Skeletal muscle tissue (tissue), 4 donors: ENCODE results near the gene HS6ST3. TPM values are rescaled to one million over a fixed set of nuclear protein-coding genes. Genes with fewer than 3 reads are reported as not detected.

Experiments used
- H3K27ac ChIP-seq: one replicate; pipeline ENCODE4 v1.7.0; 2013; ENCODE audit warnings: mild to moderate bottlenecking, low read depth, low read length, inconsistent platforms
- H3K27me3 ChIP-seq, 3 donors: one replicate each; pipeline ENCODE4 v1.7.0; 2013; ENCODE audit warnings: low read length in 3 of 3; ENCODE audit not compliant: control insufficient read depth in 3 of 3, insufficient read depth in 3 of 3
- H3K36me3 ChIP-seq, 3 donors: one replicate each; pipeline ENCODE4 v1.7.0; 2013; ENCODE audit warnings: low read length in 3 of 3; ENCODE audit not compliant: control insufficient read depth in 3 of 3, insufficient read depth in 3 of 3
- H3K4me1 ChIP-seq, 3 donors: one replicate each; pipeline ENCODE4 v1.7.0; 2013; ENCODE audit warnings: low read length in 3 of 3, mild to moderate bottlenecking in 3 of 3; ENCODE audit not compliant: control insufficient read depth in 3 of 3, insufficient read depth in 3 of 3
- H3K4me3 ChIP-seq, 3 donors: one replicate each; pipeline ENCODE4 v1.7.0; 2013; ENCODE audit warnings: low read length in 3 of 3
- H3K9ac ChIP-seq, 3 donors: one replicate each; pipeline ENCODE4 v1.7.0; 2013; ENCODE audit warnings: low read length in 3 of 3, mild to moderate bottlenecking in 3 of 3, moderate library complexity in 2 of 3, low read depth in 1 of 3
- H3K9me3 ChIP-seq, 3 donors: one replicate each; pipeline ENCODE4 v1.7.0; 2013; ENCODE audit warnings: low read length in 3 of 3; ENCODE audit not compliant: control insufficient read depth in 3 of 3
- total RNA-seq: library from RNA; depleted of rRNA; stranded (reverse); fragments of >200 nt; gene quantifications from one replicate; pipeline ENCODE4 v1.2.3, GENCODE V29; 2014
- donor health status: Osteomylitis.

The HS6ST3 gene
- total RNA-seq, 1 donor from 2014 or later: 0.52 TPM

GRCh38 chr13:96342852-96343465 lies 253.1 kb downstream of the HS6ST3 start:
- no peak overlapping the region for H3K9ac ChIP-seq
- no peaks in the 10 kb centered on the region for H3K27me3 ChIP-seq
- no peak overlapping the region for H3K27ac ChIP-seq
- H3K36me3 ChIP-seq: no peaks in the 10 kb centered on the region
- no peaks in the 10 kb centered on the region for H3K9me3 ChIP-seq
- H3K4me1 ChIP-seq: no peaks in the 10 kb centered on the region
- H3K4me3 ChIP-seq: no peak overlapping the region

DNA sequence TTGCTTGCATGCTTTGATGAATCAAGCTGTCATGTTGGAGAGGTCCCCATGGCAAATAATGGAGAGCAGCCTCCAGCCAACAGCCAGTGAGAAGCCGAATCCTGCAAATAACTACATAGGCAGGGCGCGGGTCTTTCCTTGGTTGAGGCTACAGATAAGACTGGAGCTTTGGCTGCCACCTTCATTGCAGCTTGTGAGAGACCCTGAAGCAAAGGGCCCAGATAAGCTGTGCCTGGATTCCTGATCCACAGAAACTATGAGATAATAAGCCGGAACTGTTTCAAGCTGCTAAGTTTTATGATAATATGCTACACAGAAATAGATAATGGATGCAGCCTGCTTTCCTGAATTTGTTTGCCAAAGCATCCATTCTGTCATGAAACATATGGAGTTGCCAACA lies 257.0 kb downstream of the HS6ST3 start:
- no peak overlapping the region for H3K27ac ChIP-seq

GRCh38 chr13:96373597-96373996 lies 283.7 kb downstream of the HS6ST3 start:
- H3K4me1 ChIP-seq: no peaks in the 10 kb centered on the region
- H3K4me3 ChIP-seq: no peak overlapping the region
- no peak overlapping the region for H3K27ac ChIP-seq
- H3K36me3 ChIP-seq: no peaks in the 10 kb centered on the region
- no peaks in the 10 kb centered on the region for H3K9me3 ChIP-seq
- no peaks in the 10 kb centered on the region for H3K27me3 ChIP-seq
- no peak overlapping the region for H3K9ac ChIP-seq

More for the DNA sequence above, 257.0 kb downstream of the HS6ST3 start:
- no peaks in the 10 kb centered on the region for H3K27me3 ChIP-seq
- H3K4me1 ChIP-seq: no peaks in the 10 kb centered on the region
- H3K9ac ChIP-seq: no peak overlapping the region
- no peaks in the 10 kb centered on the region for H3K36me3 ChIP-seq
- H3K4me3 ChIP-seq: no peak overlapping the region
- no peaks in the 10 kb centered on the region for H3K9me3 ChIP-seq

- H3K4me3 ChIP-seq: no peak overlapping the region
- no peaks in the 10 kb centered on the region for H3K9me3 ChIP-seq
- H3K9ac ChIP-seq: no peak overlapping the region
- H3K27me3 ChIP-seq: no peaks in the 10 kb centered on the region
- H3K36me3 ChIP-seq: no peaks in the 10 kb centered on the region
- no peaks in the 10 kb centered on the region for H3K4me1 ChIP-seq
- H3K27ac ChIP-seq: no peak overlapping the region
Measured at GRCh38 chr13:96377835-96378234, 287.9 kb downstream of the HS6ST3 start.

GRCh38 chr13:96379967-96380366 lies 290.1 kb downstream of the HS6ST3 start:
- Histone ChIP-seq H3K4me3 (no peak overlapping the region), H3K9me3 (no peaks in the 10 kb centered on the region), H3K36me3 (no peaks in the 10 kb centered on the region), H3K27me3 (no peaks in the 10 kb centered on the region), H3K4me1 (no peaks in the 10 kb centered on the region), H3K9ac (no peak overlapping the region), H3K27ac (no peak overlapping the region)

- Histone ChIP-seq H3K9me3 (no peaks in the 10 kb centered on the region), H3K9ac (no peak overlapping the region), H3K36me3 (no peaks in the 10 kb centered on the region), H3K27ac (no peak overlapping the region), H3K27me3 (no peaks in the 10 kb centered on the region), H3K4me1 (no peaks in the 10 kb centered on the region), H3K4me3 (no peak overlapping the region)
Measured at GRCh38 chr13:96381681-96382080, 291.8 kb downstream of the HS6ST3 start.

DNA sequence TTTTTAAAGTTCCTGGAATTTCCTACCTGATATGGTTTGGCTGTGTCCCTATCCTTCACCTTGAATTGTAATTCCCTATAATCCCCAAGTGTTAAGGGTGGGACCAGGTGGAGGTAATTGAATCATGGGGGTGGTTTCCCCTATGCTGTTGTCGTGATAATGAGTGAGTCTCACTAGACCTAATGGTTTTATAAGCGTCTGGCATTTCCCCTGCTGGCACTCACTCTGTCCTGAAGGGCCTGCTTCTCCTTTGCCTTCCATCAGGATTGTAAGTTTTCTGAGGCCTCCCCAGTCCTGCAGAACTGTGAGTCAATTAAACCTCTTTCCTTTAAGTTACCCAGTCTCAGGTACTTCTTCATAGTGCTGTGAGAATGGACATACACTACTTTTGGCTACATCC lies 298.7 kb downstream of the HS6ST3 start:
- H3K9ac ChIP-seq: no peak overlapping the region
- no peaks in the 10 kb centered on the region for H3K36me3 ChIP-seq
- no peak overlapping the region for H3K4me3 ChIP-seq
- no peaks in the 10 kb centered on the region for H3K27me3 ChIP-seq
- H3K4me1 ChIP-seq: no peaks in the 10 kb centered on the region
- no peaks in the 10 kb centered on the region for H3K9me3 ChIP-seq
- H3K27ac ChIP-seq: no peak overlapping the region

GRCh38 chr13:96391606-96392005 lies 301.7 kb downstream of the HS6ST3 start:
- H3K27ac ChIP-seq: no peak overlapping the region
- H3K27me3 ChIP-seq: no peaks in the 10 kb centered on the region
- no peak overlapping the region for H3K4me3 ChIP-seq
- H3K4me1 ChIP-seq: no peaks in the 10 kb centered on the region
- H3K36me3 ChIP-seq: no peaks in the 10 kb centered on the region
- H3K9me3 ChIP-seq: no peaks in the 10 kb centered on the region
- H3K9ac ChIP-seq: no peak overlapping the region

- Histone ChIP-seq H3K27me3 (no peaks in the 10 kb centered on the region), H3K9ac (no peak overlapping the region), H3K4me3 (no peak overlapping the region), H3K4me1 (no peaks in the 10 kb centered on the region), H3K36me3 (no peaks in the 10 kb centered on the region), H3K9me3 (no peaks in the 10 kb centered on the region), H3K27ac (no peak overlapping the region)
Measured at GRCh38 chr13:96397807-96398206, 307.9 kb downstream of the HS6ST3 start.

GRCh38 chr13:96398486-96398885 lies 308.6 kb downstream of the HS6ST3 start:
- Histone ChIP-seq H3K4me1 (no peaks in the 10 kb centered on the region), H3K4me3 (no peak overlapping the region), H3K36me3 (no peaks in the 10 kb centered on the region), H3K9ac (no peak overlapping the region), H3K27ac (no peak overlapping the region), H3K9me3 (no peaks in the 10 kb centered on the region), H3K27me3 (no peaks in the 10 kb centered on the region)
